ENCODE measurements around the gene RASSF1.

RASSF1 gene

GRCh38 chr3:50345008-50345407, 4.4 kb upstream of the RASSF1 start:
- H3K4me3 ChIP-seq (ENCODE audit: insufficient read depth, low read depth, low read length, poor library complexity, severe bottlenecking): no peak overlapping the region
- H3K27ac ChIP-seq (ENCODE audit: insufficient read depth, low read length, poor library complexity, severe bottlenecking): no peak overlapping the region
- DNase-seq: no peak
- peaks cover 44% of the 10 kb centered on the region for H3K4me1 ChIP-seq (ENCODE audit: control insufficient read depth, insufficient read depth, low read length, poor library complexity, severe bottlenecking)
- H3K36me3 ChIP-seq (ENCODE audit: control insufficient read depth, insufficient read depth, low read length): peaks cover 16% of the 10 kb centered on the region
- H3K9me3 ChIP-seq (ENCODE audit: control insufficient read depth, low read length): no peaks in the 10 kb centered on the region
- no peaks in the 10 kb centered on the region for H3K27me3 ChIP-seq (replicated peaks; ENCODE audit: control insufficient read depth, insufficient read depth, low read length, poor library complexity, severe bottlenecking)

GRCh38 chr3:50342813-50343633, 2.4 kb upstream of the RASSF1 start:
- Histone ChIP-seq H3K4me1 (ENCODE audit: control insufficient read depth, insufficient read depth, low read length, poor library complexity, severe bottlenecking) (peaks cover 46% of the 10 kb centered on the region), H3K27ac (ENCODE audit: insufficient read depth, low read length, poor library complexity, severe bottlenecking) (no peak overlapping the region)

GRCh38 chr3:50341996-50342650, 1.5 kb upstream of the RASSF1 start:
- Histone ChIP-seq H3K36me3 (ENCODE audit: control insufficient read depth, insufficient read depth, low read length) (no peaks in the 10 kb centered on the region), H3K27me3 (replicated peaks; ENCODE audit: control insufficient read depth, insufficient read depth, low read length, poor library complexity, severe bottlenecking) (no peaks in the 10 kb centered on the region), H3K9me3 (ENCODE audit: control insufficient read depth, low read length) (no peaks in the 10 kb centered on the region), H3K4me1 (ENCODE audit: control insufficient read depth, insufficient read depth, low read length, poor library complexity, severe bottlenecking) (peaks cover 43% of the 10 kb centered on the region), H3K27ac (ENCODE audit: insufficient read depth, low read length, poor library complexity, severe bottlenecking) (no peak overlapping the region), H3K4me3 (ENCODE audit: insufficient read depth, low read depth, low read length, poor library complexity, severe bottlenecking) (no peak overlapping the region)
- no peak for DNase-seq

More at GRCh38 chr3:50342813-50343633, 2.4 kb upstream of the RASSF1 start:
- no peak overlapping the region for H3K4me3 ChIP-seq (ENCODE audit: insufficient read depth, low read depth, low read length, poor library complexity, severe bottlenecking)
- DNase-seq: no peak
- no peaks in the 10 kb centered on the region for H3K27me3 ChIP-seq (replicated peaks; ENCODE audit: control insufficient read depth, insufficient read depth, low read length, poor library complexity, severe bottlenecking)
- peaks cover 3% of the 10 kb centered on the region for H3K36me3 ChIP-seq (ENCODE audit: control insufficient read depth, insufficient read depth, low read length)
- no peaks in the 10 kb centered on the region for H3K9me3 ChIP-seq (ENCODE audit: control insufficient read depth, low read length)

GRCh38 chr3:50341537-50341936, 901 bp upstream of the RASSF1 start:
- H3K4me3 ChIP-seq (ENCODE audit: insufficient read depth, low read depth, low read length, poor library complexity, severe bottlenecking): no peak overlapping the region
- no peaks in the 10 kb centered on the region for H3K36me3 ChIP-seq (ENCODE audit: control insufficient read depth, insufficient read depth, low read length)
- H3K27me3 ChIP-seq (replicated peaks; ENCODE audit: control insufficient read depth, insufficient read depth, low read length, poor library complexity, severe bottlenecking): no peaks in the 10 kb centered on the region
- H3K4me1 ChIP-seq (ENCODE audit: control insufficient read depth, insufficient read depth, low read length, poor library complexity, severe bottlenecking): peaks cover 42% of the 10 kb centered on the region
- no peaks in the 10 kb centered on the region for H3K9me3 ChIP-seq (ENCODE audit: control insufficient read depth, low read length)
- peak overlapping the region; percentile 95 for H3K27ac ChIP-seq (ENCODE audit: insufficient read depth, low read length, poor library complexity, severe bottlenecking)
- DNase-seq: no peak

- Histone ChIP-seq H3K4me1 (ENCODE audit: control insufficient read depth, insufficient read depth, low read length, poor library complexity, severe bottlenecking) (peaks cover 36% of the 10 kb centered on the region), H3K27me3 (replicated peaks; ENCODE audit: control insufficient read depth, insufficient read depth, low read length, poor library complexity, severe bottlenecking) (no peaks in the 10 kb centered on the region), H3K4me3 (ENCODE audit: insufficient read depth, low read depth, low read length, poor library complexity, severe bottlenecking) (peak overlapping the region; percentile 51), H3K9me3 (ENCODE audit: control insufficient read depth, low read length) (no peaks in the 10 kb centered on the region), H3K27ac (ENCODE audit: insufficient read depth, low read length, poor library complexity, severe bottlenecking) (peak overlapping the region; percentile 95), H3K36me3 (ENCODE audit: control insufficient read depth, insufficient read depth, low read length) (no peaks in the 10 kb centered on the region)
- no peak for DNase-seq
Observed at GRCh38 chr3:50340147-50340447, 539 bp downstream of the RASSF1 start.

GRCh38 chr3:50339485-50340146, 1.0 kb downstream of the RASSF1 start:
- no peak for DNase-seq
- Histone ChIP-seq H3K27ac (ENCODE audit: insufficient read depth, low read length, poor library complexity, severe bottlenecking) (peak overlapping the region; percentile 95), H3K27me3 (replicated peaks; ENCODE audit: control insufficient read depth, insufficient read depth, low read length, poor library complexity, severe bottlenecking) (no peaks in the 10 kb centered on the region), H3K9me3 (ENCODE audit: control insufficient read depth, low read length) (no peaks in the 10 kb centered on the region), H3K4me3 (ENCODE audit: insufficient read depth, low read depth, low read length, poor library complexity, severe bottlenecking) (peak overlapping the region; percentile 51), H3K36me3 (ENCODE audit: control insufficient read depth, insufficient read depth, low read length) (no peaks in the 10 kb centered on the region), H3K4me1 (ENCODE audit: control insufficient read depth, insufficient read depth, low read length, poor library complexity, severe bottlenecking) (peaks cover 39% of the 10 kb centered on the region)

GRCh38 chr3:50338965-50339364, 1.7 kb downstream of the RASSF1 start:
- peak overlapping the region; percentile 95 for H3K27ac ChIP-seq (ENCODE audit: insufficient read depth, low read length, poor library complexity, severe bottlenecking)

GRCh38 chr3:50337175-50337861, 3.3 kb downstream of the RASSF1 start:
- H3K4me1 ChIP-seq (ENCODE audit: control insufficient read depth, insufficient read depth, low read length, poor library complexity, severe bottlenecking): peaks cover 52% of the 10 kb centered on the region
- H3K4me3 ChIP-seq (ENCODE audit: insufficient read depth, low read depth, low read length, poor library complexity, severe bottlenecking): peak overlapping the region; percentile 77
- no peaks in the 10 kb centered on the region for H3K27me3 ChIP-seq (replicated peaks; ENCODE audit: control insufficient read depth, insufficient read depth, low read length, poor library complexity, severe bottlenecking)
- no peaks in the 10 kb centered on the region for H3K36me3 ChIP-seq (ENCODE audit: control insufficient read depth, insufficient read depth, low read length)
- no peaks in the 10 kb centered on the region for H3K9me3 ChIP-seq (ENCODE audit: control insufficient read depth, low read length)
- H3K27ac ChIP-seq (ENCODE audit: insufficient read depth, low read length, poor library complexity, severe bottlenecking): peak overlapping the region; percentile 95
- DNase-seq: peak; percentile 86 to 94 (median 90)

More at GRCh38 chr3:50338965-50339364, 1.7 kb downstream of the RASSF1 start:
- Histone ChIP-seq H3K4me3 (ENCODE audit: insufficient read depth, low read depth, low read length, poor library complexity, severe bottlenecking) (peak overlapping the region; percentile 77), H3K36me3 (ENCODE audit: control insufficient read depth, insufficient read depth, low read length) (no peaks in the 10 kb centered on the region), H3K9me3 (ENCODE audit: control insufficient read depth, low read length) (no peaks in the 10 kb centered on the region), H3K4me1 (ENCODE audit: control insufficient read depth, insufficient read depth, low read length, poor library complexity, severe bottlenecking) (peaks cover 45% of the 10 kb centered on the region), H3K27me3 (replicated peaks; ENCODE audit: control insufficient read depth, insufficient read depth, low read length, poor library complexity, severe bottlenecking) (no peaks in the 10 kb centered on the region)
- DNase-seq: no peak

GRCh38 chr3:50336452-50337174, 4.0 kb downstream of the RASSF1 start:
- H3K9me3 ChIP-seq (ENCODE audit: control insufficient read depth, low read length): no peaks in the 10 kb centered on the region
- DNase-seq: no peak
- H3K27ac ChIP-seq (ENCODE audit: insufficient read depth, low read length, poor library complexity, severe bottlenecking): peak overlapping the region; percentile 95
- H3K36me3 ChIP-seq (ENCODE audit: control insufficient read depth, insufficient read depth, low read length): peaks cover 7% of the 10 kb centered on the region
- H3K4me1 ChIP-seq (ENCODE audit: control insufficient read depth, insufficient read depth, low read length, poor library complexity, severe bottlenecking): peaks cover 52% of the 10 kb centered on the region
- no peaks in the 10 kb centered on the region for H3K27me3 ChIP-seq (replicated peaks; ENCODE audit: control insufficient read depth, insufficient read depth, low read length, poor library complexity, severe bottlenecking)
- peak overlapping the region; percentile 77 for H3K4me3 ChIP-seq (ENCODE audit: insufficient read depth, low read depth, low read length, poor library complexity, severe bottlenecking)

All from effector memory CD4-positive, alpha-beta T cell (primary cell).